Measurements from ENCODE around the gene OR2L5.

The OR2L5 gene

GRCh38 chr1:248065604-248066003 is 52.1 kb downstream of the OR2L5 start:
- no peak overlapping the region for H3K4me3 Mint-ChIP-seq
- H3K9me3 Mint-ChIP-seq, result peaks cover 3% of the 10 kb centered on the region

More at GRCh38 chr1:248065604-248066003, 52.1 kb downstream of the OR2L5 start:
- Mint-ChIP-seq H3K4me1 (no peaks in the 10 kb centered on the region), H3K36me3 (no peaks in the 10 kb centered on the region), H3K27me3 (no peaks in the 10 kb centered on the region), H3K27ac (no peak overlapping the region)

Measured in activated naive CD4-positive, alpha-beta T cell treated with anti-CD3 and anti-CD28 coated beads, Interleukin-2, amount 50 U/mL, for 24 hours (primary cell).